CD4-positive, alpha-beta T cell treated with Interleukin-6 at 100 ng/mL for 8 hours (primary cell): ENCODE data around the gene SATB1.
A peak's percentile ranks its signal among the peaks of the same experiment; 100 is the strongest.

ENCODE experiments used
- DNase-seq: peaks from one replicate; pipeline ENCODE4 v3.0.0-alpha.2; 2020; ENCODE audit warnings: mixed read lengths, low spot score

The SATB1 gene

DNA sequence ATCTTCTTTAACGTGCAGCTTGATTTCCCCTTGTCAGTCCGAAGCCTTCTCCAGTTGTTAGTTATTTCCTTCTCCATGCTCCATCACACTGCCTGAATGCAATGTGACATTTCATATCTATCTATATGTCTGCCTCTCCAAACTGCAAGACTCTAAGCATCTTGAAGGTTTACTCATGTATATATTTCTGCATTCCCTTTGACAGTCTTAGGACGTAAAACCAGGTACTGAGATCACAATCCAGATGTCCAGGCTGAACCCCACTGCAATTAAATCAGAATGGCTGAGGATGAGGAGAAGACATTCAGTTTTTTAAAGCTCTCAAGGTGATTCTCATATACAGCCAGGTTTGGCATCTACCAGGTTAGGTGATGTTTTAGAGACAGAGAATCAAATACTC lies 6.1 kb upstream of the SATB1 start:
- DNase-seq: no peak

DNA sequence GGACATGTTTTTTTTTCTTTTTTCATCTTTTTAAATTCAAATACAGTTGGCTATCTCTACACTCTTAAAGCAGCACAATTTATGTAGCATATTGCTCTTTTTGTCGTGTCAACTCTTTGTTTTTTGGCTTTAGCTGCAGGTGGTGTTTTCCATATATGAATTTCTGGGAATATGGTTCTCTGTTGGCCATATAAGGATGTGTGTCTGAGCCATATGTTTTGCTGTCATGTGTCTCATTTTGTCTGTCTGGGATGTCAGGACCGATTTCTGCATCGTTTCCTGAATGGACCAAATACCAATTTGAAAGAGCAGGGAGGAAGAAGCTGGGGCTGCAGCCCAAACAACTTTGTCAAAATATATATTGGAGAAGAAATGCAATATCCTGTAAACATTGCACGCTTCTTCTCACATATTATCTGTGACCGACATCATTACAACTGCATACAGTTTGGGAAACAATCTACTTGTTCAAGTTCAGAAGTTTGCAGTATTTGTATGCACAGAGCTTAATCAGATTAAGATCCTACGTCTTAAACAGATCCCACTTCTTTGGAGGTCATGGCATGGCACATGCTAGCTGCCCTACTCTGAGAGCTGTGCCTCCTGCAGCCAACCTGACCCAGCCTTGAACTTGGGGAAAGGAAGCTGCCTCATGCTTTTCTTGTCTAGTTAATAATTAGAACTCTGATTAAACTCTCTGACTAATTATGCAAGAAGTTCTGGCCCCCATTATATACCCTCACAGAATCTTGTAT lies 4.0 kb upstream of the SATB1 start:
- no peak for DNase-seq

- no peak for DNase-seq
These were observed 2.9 kb upstream of the SATB1 start for GRCh38 chr3:18428036-18428435.

DNA sequence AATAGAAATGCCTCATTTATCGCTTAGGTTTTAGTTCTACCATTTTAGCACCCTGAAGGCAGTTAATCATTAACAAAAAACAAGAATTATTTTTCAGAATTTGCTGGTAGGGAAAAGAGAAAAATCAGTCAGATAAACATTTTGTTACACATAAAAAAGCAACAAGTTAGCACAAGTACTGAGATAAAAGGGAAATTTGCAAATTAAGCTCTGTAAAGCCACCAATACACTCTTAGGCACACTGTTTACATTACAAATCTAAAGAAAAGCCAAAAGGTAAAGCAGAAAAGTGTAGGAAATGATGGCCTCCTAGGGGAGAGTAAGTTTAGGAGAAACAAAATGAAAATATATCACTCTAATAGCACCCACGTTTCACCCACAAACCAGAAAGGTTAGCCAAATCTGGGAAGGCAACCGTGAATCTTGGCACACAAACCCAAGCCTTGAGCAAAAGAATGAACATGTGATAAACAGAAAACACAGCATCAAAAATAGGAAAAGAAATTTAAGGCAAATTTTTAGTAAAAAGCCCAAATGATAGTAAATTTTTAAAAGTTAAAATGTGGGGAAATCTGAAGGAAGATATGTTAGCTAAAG lies 1.6 kb upstream of the SATB1 start:
- DNase-seq: no peak

DNA sequence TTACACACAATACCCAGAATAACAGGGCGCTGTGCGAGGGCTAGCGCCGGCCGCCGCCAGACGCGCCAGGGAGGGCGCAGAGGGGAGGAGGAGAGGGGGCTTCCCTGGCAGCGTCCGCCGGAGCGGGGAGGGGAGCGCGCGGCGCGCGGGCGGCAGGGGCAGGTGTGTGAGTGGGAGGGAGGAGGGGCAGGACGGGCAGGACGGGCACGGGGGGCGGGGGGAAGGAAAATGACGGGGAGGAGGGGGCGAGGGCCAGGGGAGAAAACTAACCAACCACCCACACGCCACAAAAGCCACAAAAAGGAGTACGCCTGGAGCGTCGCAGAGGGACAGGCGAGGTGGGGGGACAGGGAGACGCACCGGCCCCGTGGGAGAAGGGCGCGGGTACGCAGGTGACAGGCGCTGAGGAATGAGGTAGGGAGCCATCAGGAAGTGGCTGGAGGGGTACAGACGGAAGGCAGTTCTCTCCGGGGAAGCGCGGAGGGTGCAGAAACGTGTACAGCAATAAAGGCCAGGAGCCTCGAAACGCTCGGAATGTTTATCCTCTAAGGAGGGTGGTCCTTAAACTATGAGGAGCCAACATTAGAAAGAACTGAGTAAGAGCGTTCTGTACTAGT lies 610 bp upstream of the SATB1 start:
- DNase-seq: peak; percentile 70

DNA sequence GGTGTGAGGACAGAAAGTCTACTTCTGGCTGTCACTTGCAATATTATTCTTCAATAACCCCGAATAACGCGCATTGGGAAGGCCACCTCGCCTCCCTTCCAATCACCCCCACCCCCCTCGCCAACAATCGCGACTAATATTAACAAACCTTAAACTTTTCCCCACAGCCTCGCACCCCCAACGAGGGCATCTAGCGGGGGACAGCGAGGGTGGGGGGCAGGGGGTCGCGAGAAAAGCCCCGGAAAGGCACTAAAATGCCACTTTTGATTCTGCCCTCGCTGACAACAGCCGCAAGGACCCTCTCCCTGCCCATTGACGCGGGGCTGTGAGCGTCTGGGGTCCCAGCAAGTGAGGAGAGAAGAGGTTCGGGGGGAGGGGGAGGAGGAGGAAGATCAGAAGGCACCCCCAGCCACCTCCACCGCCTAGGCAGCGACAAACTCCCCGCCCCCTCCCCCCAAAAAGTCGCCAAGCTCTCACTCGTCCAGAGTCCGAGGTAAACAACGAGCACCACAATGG lies 868 bp downstream of the SATB1 start:
- no peak for DNase-seq

GRCh38 chr3:18423401-18424212 lies 1.5 kb downstream of the SATB1 start:
- DNase-seq: peak; percentile 43

DNA sequence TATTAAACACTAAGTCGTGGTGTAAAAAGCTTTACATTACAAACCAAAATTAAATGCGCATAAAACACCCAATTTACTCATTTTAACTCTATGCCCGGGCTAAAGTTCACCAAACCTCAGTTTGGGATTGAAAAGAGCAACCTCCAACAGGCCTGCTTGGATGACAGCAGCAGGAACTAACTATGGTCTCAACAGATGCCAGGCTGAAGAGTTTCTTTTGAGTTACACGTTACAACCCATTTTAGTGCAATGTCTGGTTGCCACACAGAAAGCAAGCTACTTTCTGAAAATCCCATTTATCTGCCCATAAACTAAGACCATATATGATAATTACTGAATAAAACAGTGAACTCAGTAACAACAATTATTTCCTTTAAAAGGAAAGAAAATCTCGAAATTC lies 2.2 kb downstream of the SATB1 start:
- no peak for DNase-seq

- DNase-seq: no peak
These were observed 4.6 kb downstream of the SATB1 start for GRCh38 chr3:18420555-18420954.

DNA sequence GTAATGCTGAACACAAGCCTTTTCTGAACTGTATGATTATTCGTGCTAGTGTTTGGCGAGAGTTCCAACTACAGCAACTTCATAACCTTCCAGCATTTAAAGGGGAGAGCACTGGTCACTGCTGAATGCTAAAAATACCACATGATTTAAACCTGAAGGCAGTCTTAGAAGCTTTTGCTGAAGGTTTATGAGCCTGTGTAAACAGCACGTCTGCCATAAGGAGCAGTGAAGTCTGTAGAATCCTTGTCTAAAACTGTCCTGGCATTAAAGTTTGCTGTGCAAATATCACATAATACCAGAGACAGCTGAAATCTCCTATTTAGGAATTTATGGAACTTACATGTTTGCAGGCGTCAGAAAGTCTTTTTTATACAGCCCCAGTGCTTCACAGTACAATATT lies 5.9 kb downstream of the SATB1 start:
- no peak for DNase-seq

DNA sequence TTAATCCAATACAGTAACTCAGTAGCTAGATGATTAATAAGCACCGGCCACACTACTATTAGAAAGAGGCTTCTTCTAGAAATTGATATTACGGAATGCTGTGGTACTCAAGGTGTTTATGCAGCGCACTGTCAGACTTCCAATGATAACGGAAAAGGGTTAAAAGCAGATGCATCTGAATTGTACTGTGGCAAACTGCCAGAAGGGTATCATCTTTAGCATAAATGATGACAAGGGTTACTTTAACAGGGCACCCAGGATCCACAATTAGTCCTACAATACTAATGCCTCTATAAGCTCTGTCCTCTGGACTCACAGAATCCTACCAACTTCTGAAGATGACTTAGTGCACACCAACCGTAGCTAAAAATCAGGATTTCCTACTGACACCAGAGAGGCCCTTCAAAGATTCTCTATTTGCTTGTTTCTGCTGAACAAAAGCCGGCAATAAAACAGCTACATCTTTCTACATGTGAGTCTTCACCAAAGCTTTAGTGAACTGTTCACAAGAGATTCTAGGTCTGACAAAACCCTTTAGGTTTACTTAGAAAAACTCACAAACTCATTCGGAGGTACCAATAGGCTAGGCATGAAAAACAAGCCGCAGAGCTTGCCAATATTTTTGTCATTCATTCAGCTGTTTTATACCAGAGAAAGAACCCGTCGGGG lies 7.1 kb downstream of the SATB1 start:
- no peak for DNase-seq

- no peak for DNase-seq
These were observed 8.8 kb downstream of the SATB1 start for GRCh38 chr3:18416332-18416731.

GRCh38 chr3:18415839-18416238 lies 9.3 kb downstream of the SATB1 start:
- DNase-seq: no peak

GRCh38 chr3:18415167-18415566 lies 10.0 kb downstream of the SATB1 start:
- no peak for DNase-seq

DNA sequence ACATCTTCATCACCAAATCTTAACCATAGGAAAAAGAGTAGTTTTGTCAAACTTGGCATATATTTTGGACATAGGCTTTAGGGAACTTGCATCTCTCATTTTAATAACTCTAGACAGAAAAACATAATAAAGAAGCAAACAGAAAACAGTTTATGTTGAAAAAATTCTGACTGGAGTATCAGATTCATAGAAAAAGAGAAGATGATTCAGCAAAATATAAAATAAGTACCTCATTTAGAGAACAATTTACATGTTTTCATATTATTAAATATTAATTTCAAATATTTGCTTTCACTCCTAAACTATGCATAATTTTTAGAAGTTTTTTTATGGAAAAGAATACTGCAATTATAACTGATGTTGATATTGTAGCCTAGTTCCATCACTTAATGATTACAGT lies 12.5 kb downstream of the SATB1 start:
- DNase-seq: no peak

DNA sequence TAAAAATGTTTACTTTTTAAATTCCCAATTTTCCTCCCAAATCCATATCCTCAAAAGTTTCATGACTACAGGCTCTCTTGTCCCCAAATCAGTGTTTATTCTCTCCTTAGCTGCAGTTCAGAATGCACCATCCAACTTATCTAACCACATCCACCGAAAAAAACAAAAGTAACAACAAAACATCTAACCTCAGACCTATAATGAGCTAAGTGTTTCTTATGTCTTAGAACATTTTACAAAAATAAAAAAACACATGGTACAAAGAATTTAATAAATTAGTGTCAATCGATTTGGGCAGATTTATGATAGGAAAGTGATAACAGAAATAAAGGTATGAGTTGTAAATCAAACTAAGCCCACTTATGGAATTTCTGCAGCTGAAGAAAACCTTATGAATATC lies 13.6 kb downstream of the SATB1 start:
- DNase-seq: no peak

GRCh38 chr3:18410205-18410604 lies 14.9 kb downstream of the SATB1 start:
- DNase-seq: no peak

DNA sequence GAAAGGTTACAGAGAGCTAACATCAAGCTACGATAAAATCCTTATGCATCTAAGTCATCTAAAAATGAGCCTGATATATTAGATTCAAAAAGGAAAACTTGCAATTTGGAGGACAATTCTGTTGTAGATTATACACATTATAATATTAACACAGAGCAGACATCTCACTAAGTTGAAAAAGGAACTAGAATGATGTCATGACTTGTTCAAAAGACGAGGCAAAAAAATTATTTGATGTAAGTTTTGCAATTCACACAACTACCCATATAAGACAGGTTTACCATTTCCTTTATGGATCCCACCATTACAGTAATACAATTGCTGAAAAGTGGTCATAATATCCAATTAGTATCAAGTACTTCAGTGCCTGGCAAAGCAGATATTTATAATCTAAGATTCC lies 15.9 kb downstream of the SATB1 start:
- no peak for DNase-seq

- DNase-seq: no peak
These were observed 20.0 kb downstream of the SATB1 start for GRCh38 chr3:18405141-18405540.

DNA sequence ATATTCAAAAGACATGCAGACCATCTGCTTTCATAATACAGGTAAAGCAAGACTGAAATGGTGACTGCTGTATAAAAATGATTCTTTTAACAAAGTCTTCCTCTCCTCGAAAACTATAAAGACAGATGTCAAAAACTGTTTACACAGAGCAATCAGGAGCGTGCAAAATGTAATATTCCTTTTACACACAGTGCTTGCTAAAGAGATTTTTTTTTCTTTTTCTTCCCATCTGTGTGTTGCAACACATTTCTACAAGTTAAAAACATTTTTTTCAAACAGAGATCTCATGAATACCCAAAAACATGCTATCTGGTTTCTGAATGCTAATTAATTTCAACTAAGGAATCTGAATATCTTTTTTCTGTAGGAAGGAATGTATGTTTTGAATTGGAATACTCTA lies 22.1 kb downstream of the SATB1 start:
- DNase-seq: no peak

GRCh38 chr3:18402239-18402799 lies 22.8 kb downstream of the SATB1 start:
- DNase-seq: no peak
